AG09309 (cell line): ENCODE results near the gene EIF6.
A peak's percentile ranks its signal among the peaks of the same experiment; 100 is the strongest.

Experiments
- DNase-seq: peaks from one replicate; pipeline ENCODE4 v3.0.0-alpha.2; 2010; ENCODE audit warnings: low read depth
- H3K4me3 ChIP-seq: 2 replicates; pipeline ENCODE4 v1.5.1; 2011; ENCODE audit warnings: mild to moderate bottlenecking, low read depth, low read length, moderate library complexity; ENCODE audit not compliant: control insufficient read depth
- CTCF ChIP-seq: IDR thresholded peaks from 2 replicates; pipeline ENCODE4 v1.5.1; 2011; ENCODE audit warnings: mild to moderate bottlenecking, low read depth, low read length, inconsistent platforms; ENCODE audit not compliant: insufficient read depth, control insufficient read depth; ENCODE audit errors: missing control alignments

The EIF6 gene

GRCh38 chr20:35235881-35236280, 48.7 kb downstream of the EIF6 start:
- no peak for TF ChIP-seq CTCF
- DNase-seq, result no peak
- H3K4me3 ChIP-seq, result no peak overlapping the region

GRCh38 chr20:35232575-35232974, 52.0 kb downstream of the EIF6 start:
- TF ChIP-seq CTCF, result no peak
- H3K4me3 ChIP-seq, result no peak overlapping the region
- DNase-seq, result peak; percentile 66
